K562 (cell line): ENCODE data around the gene PRICKLE4. TPM values are rescaled to one million over a fixed set of nuclear protein-coding genes. Genes with fewer than 3 reads are reported as not detected.
A peak's percentile ranks its signal among the peaks of the same experiment; 100 is the strongest.

Experiments used
- ATF4 ChIP-seq: fragments of 450-650 bp; formaldehyde crosslinking; IDR thresholded peaks from 2 replicates; pipeline ENCODE4 v1.4.0; 2022; ENCODE audit warnings: mild to moderate bottlenecking, moderate library complexity
- CREM ChIP-seq: IDR thresholded peaks from 2 replicates; pipeline ENCODE4 v1.6.1; 2014; ENCODE audit warnings: antibody characterized with exemption, low read depth
- EP300 ChIP-seq: IDR thresholded peaks from 2 replicates; pipeline ENCODE4 v1.6.1; 2012; ENCODE audit warnings: low read length, improper control_type of control experiment
- FOXK2 ChIP-seq, 2 experiments: fragments of 450-650 bp; IDR thresholded peaks in 1 of 2; conservative IDR thresholded peaks in 1 of 2; 2 replicates each; pipeline ENCODE4 v1.6.1; 2016; ENCODE audit warnings: low read depth in 2 of 2, mild to moderate bottlenecking in 1 of 2
- HEY1 ChIP-seq: fragments of 250-450 bp; sonication (Bioruptor Pico); IDR thresholded peaks from 2 replicates; pipeline ENCODE4 v1.5.0; 2020; ENCODE audit warnings: mild to moderate bottlenecking, moderate library complexity, borderline replicate concordance
- HLTF ChIP-seq: fragments of 450-650 bp; IDR thresholded peaks from 2 replicates; pipeline ENCODE4 v1.6.1; 2016
- KAT7 ChIP-seq: sonication (generic); formaldehyde crosslinking; IDR thresholded peaks from 2 replicates; pipeline ENCODE4 v1.8.0; 2022; ENCODE audit warnings: missing genetic modification reagents, mild to moderate bottlenecking, borderline replicate concordance
- KDM4B ChIP-seq, 2 experiments: fragments of 450-650 bp in 1 of 2; sonication (generic) in 1 of 2; IDR thresholded peaks; 2 replicates each; pipeline ENCODE4 v1.6.1; 2016 to 2017; ENCODE audit warnings: borderline replicate concordance in 2 of 2, antibody characterized with exemption in 1 of 2, low read depth in 1 of 2, mild to moderate bottlenecking in 1 of 2
- KLF1 ChIP-seq: fragments of 450-650 bp; IDR thresholded peaks from 2 replicates; pipeline ENCODE4 v1.6.1; 2016; ENCODE audit warnings: missing genetic modification characterization, missing compliant biosample characterization
- RCOR1 ChIP-seq, 2 experiments: IDR thresholded peaks; 2 replicates each; pipeline ENCODE4 v1.6.1; 2012; ENCODE audit warnings: low read depth in 2 of 2, low read length in 2 of 2, borderline replicate concordance in 1 of 2, improper control_type of control experiment in 1 of 2
- SMARCA4 ChIP-seq: fragments of 450-650 bp; IDR thresholded peaks from 2 replicates; pipeline ENCODE4 v1.6.1; 2016
- SMARCA5 ChIP-seq: fragments of 450-650 bp; IDR thresholded peaks from 2 replicates; pipeline ENCODE4 v1.6.1; 2016
- SOX6 ChIP-seq: fragments of 450-650 bp; IDR thresholded peaks from 2 replicates; pipeline ENCODE4 v1.6.1; 2014; ENCODE audit warnings: mild to moderate bottlenecking
- TAL1 ChIP-seq: fragments of 450-650 bp; IDR thresholded peaks from 2 replicates; pipeline ENCODE4 v1.6.1; 2016; ENCODE audit warnings: mild to moderate bottlenecking
- TGIF2 ChIP-seq: sonication (generic); formaldehyde crosslinking; IDR thresholded peaks from 2 replicates; pipeline ENCODE4 v1.8.1; 2022; ENCODE audit warnings: mild to moderate bottlenecking, missing genetic modification reagents, moderate library complexity
- ZBTB17 ChIP-seq: fragments of 450-650 bp; formaldehyde crosslinking; IDR thresholded peaks from 2 replicates; pipeline ENCODE4 v1.4.0; 2020; ENCODE audit warnings: mild to moderate bottlenecking
- ZC3H4 ChIP-seq: sonication (generic); formaldehyde crosslinking; IDR thresholded peaks from 2 replicates; pipeline ENCODE4 v1.9.0; 2021; ENCODE audit warnings: missing genetic modification reagents, borderline replicate concordance
- ZKSCAN3 ChIP-seq: fragments of 250-450 bp; sonication (Bioruptor Pico); IDR thresholded peaks from 2 replicates; pipeline ENCODE4 v1.4.0; 2020
- ZNF184 ChIP-seq: sonication (generic); formaldehyde crosslinking; IDR thresholded peaks from 2 replicates; pipeline ENCODE4 v1.5.0; 2020; ENCODE audit warnings: missing genetic modification reagents
- ZNF24 ChIP-seq: fragments of 450-650 bp; IDR thresholded peaks from 2 replicates; pipeline ENCODE4 v1.6.1; 2016
- ZNF644 ChIP-seq: fragments of 200-800 bp; sonication (Bioruptor generic); IDR thresholded peaks from 2 replicates; pipeline ENCODE4 v1.6.1; 2016; ENCODE audit warnings: low read depth, missing genetic modification characterization, missing compliant biosample characterization
- ZNF766 ChIP-seq: fragments of 200-800 bp; sonication (Bioruptor generic); conservative IDR thresholded peaks from 2 replicates; pipeline ENCODE4 v1.6.1; 2016; ENCODE audit warnings: missing genetic modification characterization, missing compliant biosample characterization
- polyA plus RNA-seq, 8 experiments: library from polyadenylated mRNA; depleted of rRNA in 4 of 8; stranded (reverse) in 5 of 8; unstranded in 3 of 8; fragments of >200 nt; fragmentation: Nextera tagmentation in 2 of 8; fragmentation: Illumina TruSeq in 1 of 8; extraction: Ambion mirVana in 2 of 8; extraction: Trizol in 1 of 8; gene quantifications; 2 replicates each; pipeline versions ENCODE4 v1.2.1 to v1.2.3, GENCODE V29; 2011 to 2014; ENCODE audit warnings: inconsistent platforms in 1 of 8, missing spikeins in 1 of 8
- total RNA-seq, 7 experiments: library from RNA; depleted of rRNA in 6 of 7; stranded (reverse); fragments of >200 nt in 6 of 7; fragmentation: Illumina TruSeq in 2 of 7; extraction: Trizol in 2 of 7; gene quantifications; 2 replicates each; pipeline versions ENCODE4 v1.2.1 to v1.2.3, GENCODE V29; 2011 to 2021; ENCODE audit warnings: low replicate concordance in 1 of 7
- TF ChIP-seq, protein P1 (sequence below): fragments of 450-650 bp; IDR thresholded peaks from 2 replicates; pipeline ENCODE4 v1.6.1; 2017; ENCODE audit warnings: antibody characterized with exemption, mild to moderate bottlenecking
- TF ChIP-seq, protein P2 (sequence below): sonication (generic); formaldehyde crosslinking; IDR thresholded peaks from 2 replicates; pipeline ENCODE4 v1.8.0; 2022; ENCODE audit warnings: missing genetic modification reagents, mild to moderate bottlenecking, moderate library complexity, borderline replicate concordance

Gene PRICKLE4
- total and polyA plus RNA-seq, 9 of the 15 experiments (the other 6 are each of a cell fraction or from before 2014, with no cell fraction given): 0.20 to 0.32 (median 0.27) TPM; not detected in 6

- TF ChIP-seq, protein P1, sequence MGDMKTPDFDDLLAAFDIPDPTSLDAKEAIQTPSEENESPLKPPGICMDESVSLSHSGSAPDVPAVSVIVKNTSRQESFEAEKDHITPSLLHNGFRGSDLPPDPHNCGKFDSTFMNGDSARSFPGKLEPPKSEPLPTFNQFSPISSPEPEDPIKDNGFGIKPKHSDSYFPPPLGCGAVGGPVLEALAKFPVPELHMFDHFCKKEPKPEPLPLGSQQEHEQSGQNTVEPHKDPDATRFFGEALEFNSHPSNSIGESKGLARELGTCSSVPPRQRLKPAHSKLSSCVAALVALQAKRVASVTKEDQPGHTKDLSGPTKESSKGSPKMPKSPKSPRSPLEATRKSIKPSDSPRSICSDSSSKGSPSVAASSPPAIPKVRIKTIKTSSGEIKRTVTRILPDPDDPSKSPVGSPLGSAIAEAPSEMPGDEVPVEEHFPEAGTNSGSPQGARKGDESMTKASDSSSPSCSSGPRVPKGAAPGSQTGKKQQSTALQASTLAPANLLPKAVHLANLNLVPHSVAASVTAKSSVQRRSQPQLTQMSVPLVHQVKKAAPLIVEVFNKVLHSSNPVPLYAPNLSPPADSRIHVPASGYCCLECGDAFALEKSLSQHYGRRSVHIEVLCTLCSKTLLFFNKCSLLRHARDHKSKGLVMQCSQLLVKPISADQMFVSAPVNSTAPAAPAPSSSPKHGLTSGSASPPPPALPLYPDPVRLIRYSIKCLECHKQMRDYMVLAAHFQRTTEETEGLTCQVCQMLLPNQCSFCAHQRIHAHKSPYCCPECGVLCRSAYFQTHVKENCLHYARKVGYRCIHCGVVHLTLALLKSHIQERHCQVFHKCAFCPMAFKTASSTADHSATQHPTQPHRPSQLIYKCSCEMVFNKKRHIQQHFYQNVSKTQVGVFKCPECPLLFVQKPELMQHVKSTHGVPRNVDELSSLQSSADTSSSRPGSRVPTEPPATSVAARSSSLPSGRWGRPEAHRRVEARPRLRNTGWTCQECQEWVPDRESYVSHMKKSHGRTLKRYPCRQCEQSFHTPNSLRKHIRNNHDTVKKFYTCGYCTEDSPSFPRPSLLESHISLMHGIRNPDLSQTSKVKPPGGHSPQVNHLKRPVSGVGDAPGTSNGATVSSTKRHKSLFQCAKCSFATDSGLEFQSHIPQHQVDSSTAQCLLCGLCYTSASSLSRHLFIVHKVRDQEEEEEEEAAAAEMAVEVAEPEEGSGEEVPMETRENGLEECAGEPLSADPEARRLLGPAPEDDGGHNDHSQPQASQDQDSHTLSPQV: no peak; the same call in 1 of the 2 replicates
- TF ChIP-seq FOXK2 (conservative IDR thresholded peaks at IDR 0.05 in 1 of 2, IDR thresholded peaks at IDR 0.05 in 1 of 2; ENCODE audit: low read depth in 2 of 2): peak; percentile 67 to 77
- peak in 1 of 2 experiments; percentile 92; a peak in 2 of 4 replicates for TF ChIP-seq RCOR1 (IDR thresholded peaks at IDR 0.05; ENCODE audit: borderline replicate concordance in 1 of 2, low read depth in 2 of 2, low read length in 2 of 2)
- TF ChIP-seq HEY1 (CRISPR knock-in tag): no peak
- TF ChIP-seq, protein P2, sequence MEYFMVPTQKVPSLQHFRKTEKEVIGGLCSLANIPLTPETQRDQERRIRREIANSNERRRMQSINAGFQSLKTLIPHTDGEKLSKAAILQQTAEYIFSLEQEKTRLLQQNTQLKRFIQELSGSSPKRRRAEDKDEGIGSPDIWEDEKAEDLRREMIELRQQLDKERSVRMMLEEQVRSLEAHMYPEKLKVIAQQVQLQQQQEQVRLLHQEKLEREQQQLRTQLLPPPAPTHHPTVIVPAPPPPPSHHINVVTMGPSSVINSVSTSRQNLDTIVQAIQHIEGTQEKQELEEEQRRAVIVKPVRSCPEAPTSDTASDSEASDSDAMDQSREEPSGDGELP (CRISPR knock-in tag): peak; percentile 38; the same call in 1 of the 2 replicates
- peak; percentile 65 for TF ChIP-seq TAL1
- no peak for TF ChIP-seq KLF1 (tag)
- peak; percentile 56; the same call in 1 of the 2 replicates for TF ChIP-seq EP300
- peak; percentile 88 for TF ChIP-seq CREM
- TF ChIP-seq SOX6: peak; percentile 35; the same call in 1 of the 2 replicates
- TF ChIP-seq KDM4B (IDR thresholded peaks at IDR 0.05; ENCODE audit: borderline replicate concordance in 2 of 2, low read depth in 1 of 2): no peak
- TF ChIP-seq KAT7 (CRISPR knock-in tag): no peak
- TF ChIP-seq ZKSCAN3: no peak
- no peak for TF ChIP-seq ZNF184 (CRISPR knock-in tag)
- no peak for TF ChIP-seq ZNF24
- TF ChIP-seq HLTF: no peak
- no peak for TF ChIP-seq ZNF644 (tag)
- 0 out of 2 replicates have a peak, but pooled peaks have one; percentile 22 for TF ChIP-seq ZNF766 (CRISPR knock-in tag)
- TF ChIP-seq ZC3H4 (CRISPR knock-in tag): no peak
- 0 out of 2 replicates have a peak, but pooled peaks have one; percentile 8 for TF ChIP-seq ZBTB17 (CRISPR knock-in tag)
- no peak for TF ChIP-seq ATF4 (CRISPR knock-in tag)
- TF ChIP-seq SMARCA5: no peak
- no peak for TF ChIP-seq TGIF2 (CRISPR knock-in tag)
- peak; percentile 66; the same call in 1 of the 2 replicates for TF ChIP-seq SMARCA4
These were observed 13.3 kb upstream of the PRICKLE4 start (continued) for GRCh38 chr6:41767112-41767833.
